OCI-LY1 (cell line): ENCODE data around the gene HEMGN.
A peak's percentile ranks its signal among the peaks of the same experiment; 100 is the strongest.

Experiments
- H2AFZ ChIP-seq: fragments of 200-600 bp; sonication (generic), shearing (Covaris generic); 2 replicates; pipeline ENCODE4 v1.6.0; 2014; ENCODE audit warnings: antibody characterized with exemption, mild to moderate bottlenecking, low read length
- H3F3A ChIP-seq: fragments of 200-600 bp; sonication (generic), shearing (Covaris generic); 2 replicates; pipeline ENCODE4 v1.6.0; 2014; ENCODE audit warnings: mild to moderate bottlenecking, antibody characterized with exemption, low read length, moderate library complexity; ENCODE audit not compliant: insufficient read depth
- H3K27ac ChIP-seq: fragments of 200-600 bp; sonication (generic); 2 replicates; pipeline ENCODE4 v1.5.1; 2014; ENCODE audit warnings: low read length, mixed run types, mild to moderate bottlenecking, low read depth; ENCODE audit not compliant: poor library complexity, severe bottlenecking
- H3K27me3 ChIP-seq: fragments of 200-600 bp; sonication (generic); 2 replicates; pipeline ENCODE4 v1.6.0; 2014; ENCODE audit warnings: antibody characterized with exemption, mild to moderate bottlenecking, low read length, moderate library complexity; ENCODE audit not compliant: insufficient read depth
- H3K36me3 ChIP-seq: fragments of 200-600 bp; sonication (generic); 2 replicates; pipeline ENCODE4 v1.6.1; 2014; ENCODE audit warnings: mild to moderate bottlenecking, antibody characterized with exemption, low read length, moderate library complexity, mixed read lengths; ENCODE audit not compliant: insufficient read depth
- H3K4me1 ChIP-seq: fragments of 200-600 bp; sonication (generic); 2 replicates; pipeline ENCODE4 v1.5.1; 2014; ENCODE audit warnings: mild to moderate bottlenecking, low read length, moderate library complexity; ENCODE audit not compliant: insufficient read depth, severe bottlenecking
- H3K4me2 ChIP-seq: fragments of 200-600 bp; sonication (generic), shearing (Covaris generic); 2 replicates; pipeline ENCODE4 v1.6.1; 2014; ENCODE audit warnings: low read length
- H3K4me3 ChIP-seq: fragments of 200-600 bp; sonication (generic); 2 replicates; pipeline ENCODE4 v1.5.1; 2014; ENCODE audit warnings: low read length, low read depth, mild to moderate bottlenecking, mixed read lengths; ENCODE audit not compliant: poor library complexity, severe bottlenecking
- H3K79me2 ChIP-seq: fragments of 200-600 bp; shearing (Covaris generic); 2 replicates; pipeline ENCODE4 v1.6.1; 2016; ENCODE audit warnings: mixed run types, low read length, mixed read lengths; ENCODE audit not compliant: insufficient read depth
- H3K9ac ChIP-seq: fragments of 200-600 bp; sonication (generic), shearing (Covaris generic); 2 replicates; pipeline ENCODE4 v1.6.1; 2014; ENCODE audit warnings: mild to moderate bottlenecking, low read length, mixed read lengths
- H3K9me2 ChIP-seq: fragments of 200-600 bp; sonication (generic), shearing (Covaris generic); 2 replicates; pipeline ENCODE4 v1.6.1; 2014; ENCODE audit warnings: low read depth, mild to moderate bottlenecking, low read length, mixed read lengths
- H3K9me3 ChIP-seq: fragments of 200-600 bp; shearing (Covaris generic); 2 replicates; pipeline ENCODE4 v1.6.1; 2014; ENCODE audit warnings: low read length, mixed read lengths
- H4K20me1 ChIP-seq: fragments of 200-600 bp; sonication (generic), shearing (Covaris generic); 2 replicates; pipeline ENCODE4 v1.6.0; 2016; ENCODE audit warnings: mild to moderate bottlenecking, low read length; ENCODE audit not compliant: insufficient read depth
- EZH2 ChIP-seq: fragments of 200-600 bp; sonication (generic), shearing (Covaris generic); IDR thresholded peaks from 2 replicates; pipeline ENCODE4 v1.8.0; 2017; ENCODE audit warnings: borderline replicate concordance, mixed run types, mild to moderate bottlenecking, antibody characterized with exemption, low read length, moderate library complexity, mixed read lengths
- TF ChIP-seq, protein P1 (sequence below): fragments of 200-600 bp; sonication (generic), shearing (Covaris generic); IDR thresholded peaks from 2 replicates; pipeline ENCODE4 v1.5.1; 2017; ENCODE audit warnings: mild to moderate bottlenecking, antibody characterized with exemption, low read length, moderate library complexity, mixed read lengths

The HEMGN gene

DNA sequence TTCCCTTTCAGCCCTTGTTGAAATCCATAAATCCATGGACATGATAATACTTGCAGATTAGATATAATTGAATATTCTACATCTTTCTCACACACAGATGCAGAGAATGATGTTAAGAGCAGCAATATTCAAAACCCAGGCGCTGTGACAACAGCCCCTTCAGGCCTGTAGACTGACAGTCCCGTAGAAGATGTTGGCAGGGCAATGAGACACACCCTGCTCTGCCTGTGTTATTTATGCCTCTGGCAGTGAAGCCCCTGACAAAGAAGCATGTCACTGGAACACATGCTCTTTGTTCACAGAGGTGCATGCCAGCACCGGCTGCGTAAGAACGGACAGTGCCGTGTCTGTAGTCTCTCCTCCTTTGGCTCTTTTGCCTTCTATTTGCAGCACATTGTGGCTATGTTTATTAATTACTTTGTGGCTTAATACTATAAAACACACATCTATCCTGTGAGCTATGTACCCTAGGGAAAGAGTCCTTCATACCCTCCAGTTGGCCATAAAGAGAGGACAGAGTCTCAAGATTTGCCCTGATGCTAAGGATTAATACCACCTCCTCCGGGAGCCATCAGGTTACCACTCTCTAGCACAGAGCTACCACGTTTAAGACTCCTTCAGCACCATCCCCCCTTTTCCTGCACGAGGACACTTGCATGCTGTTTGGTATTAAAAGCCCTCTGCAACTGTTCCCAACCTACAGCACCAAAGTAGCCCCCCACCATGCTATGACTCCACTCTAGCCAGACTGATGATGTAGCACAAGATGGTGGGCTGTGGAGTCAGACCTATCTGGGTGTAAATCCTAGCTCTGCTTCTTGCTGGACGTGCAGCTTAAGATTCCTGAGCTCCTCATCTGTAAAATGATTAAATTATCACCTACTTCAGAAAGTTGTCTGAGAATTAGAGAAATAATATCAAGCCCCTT is 43.2 kb upstream of the HEMGN start:
- no peak overlapping the region for H3K9ac ChIP-seq
- H3F3A ChIP-seq, result no peaks in the 10 kb centered on the region
- peaks cover 15% of the 10 kb centered on the region for H3K79me2 ChIP-seq
- H3K4me2 ChIP-seq, result peak overlapping the region; percentile 93; the same call in 1 of the 2 replicates
- H3K9me3 ChIP-seq, result no peaks in the 10 kb centered on the region
- no peaks in the 10 kb centered on the region for H4K20me1 ChIP-seq
- H3K4me1 ChIP-seq, result peaks cover 32% of the 10 kb centered on the region
- no peak for TF ChIP-seq EZH2
- TF ChIP-seq, protein P1, sequence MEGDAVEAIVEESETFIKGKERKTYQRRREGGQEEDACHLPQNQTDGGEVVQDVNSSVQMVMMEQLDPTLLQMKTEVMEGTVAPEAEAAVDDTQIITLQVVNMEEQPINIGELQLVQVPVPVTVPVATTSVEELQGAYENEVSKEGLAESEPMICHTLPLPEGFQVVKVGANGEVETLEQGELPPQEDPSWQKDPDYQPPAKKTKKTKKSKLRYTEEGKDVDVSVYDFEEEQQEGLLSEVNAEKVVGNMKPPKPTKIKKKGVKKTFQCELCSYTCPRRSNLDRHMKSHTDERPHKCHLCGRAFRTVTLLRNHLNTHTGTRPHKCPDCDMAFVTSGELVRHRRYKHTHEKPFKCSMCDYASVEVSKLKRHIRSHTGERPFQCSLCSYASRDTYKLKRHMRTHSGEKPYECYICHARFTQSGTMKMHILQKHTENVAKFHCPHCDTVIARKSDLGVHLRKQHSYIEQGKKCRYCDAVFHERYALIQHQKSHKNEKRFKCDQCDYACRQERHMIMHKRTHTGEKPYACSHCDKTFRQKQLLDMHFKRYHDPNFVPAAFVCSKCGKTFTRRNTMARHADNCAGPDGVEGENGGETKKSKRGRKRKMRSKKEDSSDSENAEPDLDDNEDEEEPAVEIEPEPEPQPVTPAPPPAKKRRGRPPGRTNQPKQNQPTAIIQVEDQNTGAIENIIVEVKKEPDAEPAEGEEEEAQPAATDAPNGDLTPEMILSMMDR, result no peak
- H3K27me3 ChIP-seq, result no peaks in the 10 kb centered on the region
- no peak overlapping the region for H3K27ac ChIP-seq
- no peak overlapping the region for H3K4me3 ChIP-seq
- no peaks in the 10 kb centered on the region for H3K9me2 ChIP-seq
- H2AFZ ChIP-seq, result no peak overlapping the region
- peaks cover 4% of the 10 kb centered on the region; the same call in 1 of the 2 replicates for H3K36me3 ChIP-seq

DNA sequence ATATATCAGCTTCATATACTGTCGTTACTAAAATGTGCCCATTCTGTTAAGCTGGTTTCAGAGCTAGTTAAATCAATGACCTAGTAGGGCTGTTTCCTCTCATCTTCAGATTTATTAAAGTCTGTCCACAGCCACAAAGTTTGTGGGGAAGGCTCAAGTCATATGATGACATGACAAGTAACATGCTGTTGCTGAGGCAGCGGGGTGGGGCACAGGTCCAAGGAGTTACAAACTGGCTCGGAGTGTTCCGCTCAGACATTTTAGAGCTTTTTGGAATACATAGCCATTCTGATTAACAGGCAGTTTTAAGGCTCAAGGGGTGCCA is 42.5 kb upstream of the HEMGN start:
- no peak overlapping the region for H3K4me3 ChIP-seq
- no peak overlapping the region for H2AFZ ChIP-seq
- H3K27ac ChIP-seq, result no peak overlapping the region
- no peaks in the 10 kb centered on the region for H4K20me1 ChIP-seq
- H3K9me2 ChIP-seq, result no peaks in the 10 kb centered on the region
- no peaks in the 10 kb centered on the region for H3K27me3 ChIP-seq
- no peak overlapping the region for H3K9ac ChIP-seq
- H3K4me2 ChIP-seq, result no peak overlapping the region
- H3F3A ChIP-seq, result no peaks in the 10 kb centered on the region
- peaks cover 4% of the 10 kb centered on the region for H3K36me3 ChIP-seq
- peaks cover 25% of the 10 kb centered on the region for H3K4me1 ChIP-seq
- no peaks in the 10 kb centered on the region for H3K9me3 ChIP-seq
- peaks cover 8% of the 10 kb centered on the region for H3K79me2 ChIP-seq
- no peak for TF ChIP-seq EZH2
- TF ChIP-seq, protein P1, result no peak

DNA sequence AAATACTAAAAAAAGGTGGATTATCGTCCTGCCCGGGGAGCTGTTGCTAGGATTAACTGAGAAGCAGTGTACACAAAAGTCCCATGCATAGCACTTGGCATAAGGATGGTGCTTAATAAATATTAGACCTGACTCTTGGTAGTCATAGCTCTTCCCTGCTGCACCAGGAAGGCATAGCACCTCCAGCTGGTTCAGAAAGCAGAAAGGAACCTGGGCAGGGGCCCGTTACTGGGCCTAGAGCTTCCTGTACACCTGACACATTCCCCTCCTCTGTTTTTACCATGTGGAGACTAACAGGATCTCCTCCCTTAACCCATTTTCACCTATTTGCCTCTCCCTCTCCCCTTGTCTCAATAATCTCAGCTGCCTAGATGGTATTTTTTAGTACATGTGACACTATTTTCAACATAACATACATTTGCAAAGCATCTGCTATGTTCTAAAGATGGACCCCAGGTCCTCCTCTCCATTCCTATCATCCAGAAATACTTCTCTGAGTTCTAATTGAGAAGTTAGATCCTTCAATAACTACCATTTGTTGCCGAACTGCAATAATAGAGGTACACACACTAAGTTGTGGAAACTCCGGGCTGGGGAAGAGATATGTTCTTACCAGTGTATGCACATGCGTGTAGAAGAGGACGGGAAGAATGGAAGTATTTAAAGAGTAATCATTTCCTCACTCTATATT is 42.0 kb upstream of the HEMGN start:
- Histone ChIP-seq H2AFZ (no peak overlapping the region), H3K9me2 (no peaks in the 10 kb centered on the region), H3K4me2 (no peak overlapping the region), H3K27me3 (no peaks in the 10 kb centered on the region), H3K27ac (no peak overlapping the region), H3K4me1 (peaks cover 20% of the 10 kb centered on the region), H3F3A (no peaks in the 10 kb centered on the region), H3K79me2 (peaks cover 3% of the 10 kb centered on the region), H3K36me3 (peaks cover 4% of the 10 kb centered on the region), H3K4me3 (no peak overlapping the region), H3K9ac (no peak overlapping the region), H4K20me1 (no peaks in the 10 kb centered on the region), H3K9me3 (no peaks in the 10 kb centered on the region)
- TF ChIP-seq EZH2, result no peak
- TF ChIP-seq, protein P1, result no peak
